Tibial artery (tissue), 4 donors: ENCODE measurements around the gene TSPAN14.

Experiments
- DNase-seq, 2 donors: peaks; one replicate each; pipeline ENCODE4 v3.0.0-alpha.2; 2019
- H3K27ac ChIP-seq, 2 donors: fragments of 200-600 bp; sonication (generic) in 1 of 2; 1 replicate in 1 of 2; 2 replicates in 1 of 2; pipeline ENCODE4 v1.5.1; 2018 to 2019; ENCODE audit warnings: mild to moderate bottlenecking in 1 of 2
- H3K27me3 ChIP-seq, 2 donors: fragments of 200-600 bp; sonication (generic) in 1 of 2; one replicate each; pipeline versions ENCODE4 v1.5.1 to v1.6.0; 2016 to 2019
- H3K36me3 ChIP-seq, 3 donors: fragments of 200-600 bp; sonication (generic) in 2 of 3; one replicate each; pipeline ENCODE4 v1.5.1; 2016 to 2019; ENCODE audit warnings: mild to moderate bottlenecking in 2 of 3
- H3K4me1 ChIP-seq, 4 donors: fragments of 200-600 bp; sonication (generic) in 2 of 4; 1 replicate in 3 of 4; 2 replicates in 1 of 4; pipeline ENCODE4 v1.5.1; 2016 to 2019
- H3K4me3 ChIP-seq, 2 donors: fragments of 200-600 bp; sonication (generic) in 1 of 2; 1 replicate in 1 of 2; 2 replicates in 1 of 2; pipeline ENCODE4 v1.5.1; 2018 to 2019; ENCODE audit warnings: mild to moderate bottlenecking in 2 of 2
- H3K9me3 ChIP-seq, 3 donors: fragments of 200-600 bp; sonication (generic) in 1 of 3; one replicate each; pipeline ENCODE4 v1.5.1; 2016 to 2019
- intact Hi-C: fragments of 100-400 bp; cut with DNase I; formaldehyde crosslinking; loops from one replicate; pipeline ENCODE4 v1.15.0; 2023; ENCODE audit warnings: low total_unique reads
- TF ChIP-seq, protein P1 (sequence below), 2 experiments: fragments of 200-600 bp in 1 of 2; fragments of 450-650 bp in 1 of 2; IDR thresholded peaks; one replicate each; pipeline ENCODE4 v1.5.1; 2017 to 2019; ENCODE audit warnings: antibody characterized with exemption in 2 of 2, mild to moderate bottlenecking in 1 of 2, moderate library complexity in 1 of 2

Gene TSPAN14

DNA sequence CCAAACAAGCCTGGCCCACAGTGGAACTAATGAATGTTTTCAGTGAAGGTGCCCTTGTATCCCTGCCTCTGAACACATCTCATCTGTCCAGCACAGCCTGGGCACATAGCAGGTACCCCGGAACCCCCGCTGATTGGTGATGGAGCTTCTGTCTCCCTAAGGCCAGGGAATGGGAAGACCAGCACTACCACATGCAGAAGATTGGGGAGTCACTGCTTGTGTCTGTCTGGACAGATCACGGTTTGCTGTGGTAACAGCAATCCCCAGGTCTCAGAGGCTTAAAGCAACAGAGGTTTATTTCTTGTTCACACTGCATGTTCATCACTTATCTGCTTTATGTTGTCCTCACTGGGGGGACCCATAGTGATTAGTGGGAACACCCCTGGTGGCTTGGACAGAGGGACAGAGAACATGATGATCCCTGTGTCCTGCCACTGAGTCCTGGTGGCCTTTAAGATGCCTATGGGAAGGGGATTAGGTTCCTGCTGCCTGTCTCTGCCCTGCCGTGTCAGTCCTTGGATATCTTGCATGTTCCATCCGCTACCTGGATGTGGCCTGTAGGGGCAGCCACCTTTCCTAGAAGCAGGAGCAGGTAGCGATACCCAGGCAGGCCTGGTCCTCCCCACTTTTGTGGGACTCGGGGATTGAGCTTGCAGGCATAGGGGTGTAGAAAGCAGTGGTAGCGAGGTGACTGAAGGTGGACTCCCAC is 3.6 kb downstream of the TSPAN14 start:
- peak in 1 of 2 donors; percentile 48 for DNase-seq
- no peak overlapping the region for H3K4me3 ChIP-seq
- no peaks in the 10 kb centered on the region for H3K27me3 ChIP-seq
- no peaks in the 10 kb centered on the region for H3K36me3 ChIP-seq
- H3K9me3 ChIP-seq, result no peaks in the 10 kb centered on the region
- TF ChIP-seq, protein P1, sequence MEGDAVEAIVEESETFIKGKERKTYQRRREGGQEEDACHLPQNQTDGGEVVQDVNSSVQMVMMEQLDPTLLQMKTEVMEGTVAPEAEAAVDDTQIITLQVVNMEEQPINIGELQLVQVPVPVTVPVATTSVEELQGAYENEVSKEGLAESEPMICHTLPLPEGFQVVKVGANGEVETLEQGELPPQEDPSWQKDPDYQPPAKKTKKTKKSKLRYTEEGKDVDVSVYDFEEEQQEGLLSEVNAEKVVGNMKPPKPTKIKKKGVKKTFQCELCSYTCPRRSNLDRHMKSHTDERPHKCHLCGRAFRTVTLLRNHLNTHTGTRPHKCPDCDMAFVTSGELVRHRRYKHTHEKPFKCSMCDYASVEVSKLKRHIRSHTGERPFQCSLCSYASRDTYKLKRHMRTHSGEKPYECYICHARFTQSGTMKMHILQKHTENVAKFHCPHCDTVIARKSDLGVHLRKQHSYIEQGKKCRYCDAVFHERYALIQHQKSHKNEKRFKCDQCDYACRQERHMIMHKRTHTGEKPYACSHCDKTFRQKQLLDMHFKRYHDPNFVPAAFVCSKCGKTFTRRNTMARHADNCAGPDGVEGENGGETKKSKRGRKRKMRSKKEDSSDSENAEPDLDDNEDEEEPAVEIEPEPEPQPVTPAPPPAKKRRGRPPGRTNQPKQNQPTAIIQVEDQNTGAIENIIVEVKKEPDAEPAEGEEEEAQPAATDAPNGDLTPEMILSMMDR (IDR thresholded peaks at IDR 0.05), result no peak
- H3K4me1 ChIP-seq, result peaks cover 0 to 83% (median 62%) of the 10 kb centered on the region in 4 donors
- no peak overlapping the region for H3K27ac ChIP-seq
- intact Hi-C loops, result no loop called here

DNA sequence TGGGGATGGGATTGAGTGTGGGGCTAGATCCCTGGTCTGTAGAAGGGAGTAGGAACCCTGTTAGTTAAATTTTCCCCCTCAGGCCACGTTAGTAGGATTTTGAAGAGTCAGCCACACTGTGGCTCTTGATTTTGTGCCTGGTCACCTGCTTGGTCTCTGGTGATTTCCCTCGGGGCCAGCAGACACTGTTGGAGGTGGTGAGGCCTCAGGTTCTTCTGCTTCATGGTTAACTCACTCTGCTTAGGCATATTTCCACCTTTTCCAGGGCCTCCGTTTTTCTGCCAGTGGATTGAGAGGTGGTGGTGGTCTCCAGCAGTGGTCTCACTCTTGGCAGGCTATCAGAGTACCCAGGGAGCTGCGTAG is 4.1 kb downstream of the TSPAN14 start:
- intact Hi-C loops, result no loop called here
- Histone ChIP-seq H3K27ac (no peak overlapping the region), H3K27me3 (no peaks in the 10 kb centered on the region), H3K9me3 (no peaks in the 10 kb centered on the region), H3K36me3 (no peaks in the 10 kb centered on the region), H3K4me3 (no peak overlapping the region), H3K4me1 (peaks cover 0 to 84% (median 64%) of the 10 kb centered on the region in 4 donors)
- DNase-seq, result no peak
- TF ChIP-seq, protein P1 (IDR thresholded peaks at IDR 0.05), result no peak

DNA sequence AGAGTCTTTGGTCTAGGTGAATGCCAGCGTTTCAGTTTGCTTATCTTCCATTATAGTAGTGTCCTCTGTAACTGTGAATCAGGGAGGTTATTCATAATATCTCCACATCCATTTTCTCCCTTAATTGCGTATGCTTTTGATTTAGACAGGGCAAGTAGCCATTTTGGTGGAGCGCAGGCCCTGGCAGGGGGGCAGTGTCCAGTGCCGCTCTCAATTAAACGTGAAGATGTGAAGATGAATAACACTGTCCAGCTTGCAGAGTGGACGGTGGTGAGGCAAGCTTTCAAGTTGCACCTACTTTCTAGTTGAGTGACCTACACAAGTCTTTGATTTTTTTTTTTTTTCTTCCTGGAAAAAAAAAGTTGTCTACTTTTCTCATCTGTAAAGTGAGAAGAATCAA is 4.5 kb downstream of the TSPAN14 start:
- intact Hi-C loops, result no loop called here
- no peak for DNase-seq
- H3K4me3 ChIP-seq, result no peak overlapping the region
- peaks cover 0 to 84% (median 64%) of the 10 kb centered on the region in 4 donors for H3K4me1 ChIP-seq
- no peaks in the 10 kb centered on the region for H3K36me3 ChIP-seq
- TF ChIP-seq, protein P1 (IDR thresholded peaks at IDR 0.05), result no peak
- H3K27ac ChIP-seq, result peak overlapping the region in 1 of 2 donors; percentile 3
- H3K9me3 ChIP-seq, result no peaks in the 10 kb centered on the region
- no peaks in the 10 kb centered on the region for H3K27me3 ChIP-seq

DNA sequence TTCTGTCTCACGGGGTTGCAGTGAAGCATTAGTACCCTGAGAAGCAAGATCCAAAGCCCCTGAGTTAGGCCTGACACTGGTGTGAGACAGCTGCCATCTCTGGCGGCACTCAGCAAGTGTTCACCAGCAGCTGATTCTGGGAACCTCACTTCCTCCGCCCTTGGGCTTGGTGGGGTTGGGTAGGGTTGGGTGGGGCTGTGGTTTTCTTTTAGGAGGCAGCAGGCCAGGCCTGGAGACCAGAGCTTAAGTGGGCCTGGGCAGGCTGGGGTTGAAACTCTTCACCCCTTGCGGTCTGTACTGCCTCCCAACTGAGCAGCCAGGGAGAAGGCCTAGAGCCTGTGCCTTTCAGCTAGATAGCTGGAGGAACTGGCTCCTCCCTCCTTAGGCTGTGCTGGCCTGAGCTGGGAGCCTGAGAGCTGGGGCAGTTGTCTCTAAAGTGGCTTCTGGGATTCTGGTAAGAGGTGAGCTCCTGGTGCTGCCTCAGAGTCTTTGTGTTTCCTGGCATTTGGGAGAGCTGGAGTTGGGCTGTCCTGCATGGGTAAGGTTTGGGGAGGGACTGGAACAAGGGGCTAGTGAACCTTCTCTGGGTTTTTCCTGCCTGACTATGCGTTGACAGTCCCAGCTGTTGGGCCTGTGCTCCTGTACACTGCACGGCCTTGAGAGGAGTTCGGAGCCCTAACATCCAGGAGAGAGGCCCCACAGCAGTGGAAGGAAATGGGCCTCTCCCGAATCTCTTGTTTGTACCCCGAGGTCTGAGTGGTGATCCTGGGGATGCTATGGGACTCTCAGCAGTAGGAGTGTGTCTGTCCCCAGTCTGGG is 5.1 kb downstream of the TSPAN14 start:
- Histone ChIP-seq H3K4me3 (no peak overlapping the region), H3K27ac (peak overlapping the region in 1 of 2 donors; percentile 3), H3K4me1 (peaks cover 0 to 89% (median 70%) of the 10 kb centered on the region in 4 donors), H3K27me3 (no peaks in the 10 kb centered on the region), H3K36me3 (no peaks in the 10 kb centered on the region), H3K9me3 (no peaks in the 10 kb centered on the region)
- peak; percentile 64 to 75 for DNase-seq
- intact Hi-C loops, result no loop called here
- TF ChIP-seq, protein P1 (IDR thresholded peaks at IDR 0.05), result no peak

DNA sequence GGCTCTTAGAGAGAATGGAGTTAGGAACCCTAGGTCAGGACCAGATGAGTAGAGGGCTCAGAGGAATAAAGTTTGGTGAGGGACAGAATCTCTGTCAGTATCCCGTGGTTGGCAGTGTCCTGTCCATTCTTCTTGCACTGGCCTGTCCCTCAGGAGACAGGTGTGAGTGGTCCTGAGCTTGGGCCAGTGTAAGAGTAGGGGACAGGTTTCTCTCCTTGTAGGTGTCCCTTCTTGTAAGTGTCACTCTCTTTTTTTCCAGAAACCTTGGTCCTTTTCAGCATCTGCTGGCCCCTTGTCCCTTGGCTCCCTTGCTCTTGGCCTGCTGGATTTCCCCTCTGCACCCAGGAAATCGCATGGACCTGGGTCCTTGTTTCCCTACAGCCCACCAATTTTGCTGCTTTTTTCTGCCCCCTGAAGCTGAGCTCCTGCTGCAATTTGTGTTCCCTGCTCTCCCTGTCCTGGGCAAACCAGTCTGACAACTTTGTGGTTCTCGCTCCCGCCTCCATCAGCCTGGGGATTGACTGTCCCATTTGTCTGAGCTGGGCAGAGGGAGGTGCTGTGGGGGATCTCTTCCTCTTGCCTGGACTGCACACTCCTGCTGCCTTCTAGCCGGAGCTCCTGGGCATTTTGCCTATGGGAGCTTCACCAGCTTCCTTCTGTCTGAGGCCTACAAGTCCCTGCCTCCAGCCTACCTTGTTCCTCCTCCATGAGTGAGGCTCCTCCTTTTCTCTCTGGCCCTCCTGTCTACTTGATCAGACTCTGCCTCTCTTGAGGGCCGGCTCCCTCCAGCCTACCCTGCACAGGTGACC is 6.5 kb downstream of the TSPAN14 start:
- H3K9me3 ChIP-seq, result no peaks in the 10 kb centered on the region

More for the DNA sequence above, 6.5 kb downstream of the TSPAN14 start:
- no peaks in the 10 kb centered on the region for H3K36me3 ChIP-seq
- intact Hi-C loops, result no loop called here
- no peak overlapping the region for H3K27ac ChIP-seq
- H3K4me3 ChIP-seq, result no peak overlapping the region
- TF ChIP-seq, protein P1 (IDR thresholded peaks at IDR 0.05), result no peak
- H3K27me3 ChIP-seq, result no peaks in the 10 kb centered on the region
- peaks cover 0 to 96% (median 77%) of the 10 kb centered on the region in 4 donors for H3K4me1 ChIP-seq
- no peak for DNase-seq
